ENCODE measurements around the gene SEMA6A. TPM values are rescaled to one million over a fixed set of nuclear protein-coding genes. Genes with fewer than 3 reads are reported as not detected.

SEMA6A gene
- total RNA-seq, 1 experiment from 2014 or later: 406 TPM

DNA sequence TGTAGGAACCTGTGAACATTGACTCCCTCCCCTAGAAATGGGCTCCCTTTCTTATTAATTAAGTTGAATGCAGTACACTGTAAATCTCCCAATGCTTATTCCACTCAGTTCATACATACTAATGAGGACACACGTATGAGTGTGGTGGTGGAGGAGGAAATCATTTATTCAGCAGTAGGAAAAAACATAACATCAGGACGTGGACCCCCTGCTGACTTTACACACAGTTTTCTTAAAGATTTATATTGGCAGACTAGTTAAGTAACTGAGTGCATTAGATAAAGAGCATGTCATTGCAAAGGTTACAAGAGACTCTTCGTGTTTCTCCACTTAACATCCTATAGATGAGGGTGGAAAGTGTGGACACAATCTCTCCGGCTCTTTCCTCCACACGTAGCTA lies 37.8 kb upstream of the SEMA6A start:
- ChIA-PET POLR2A (no interaction called here), CTCF (no interaction called here)
- no peak for ATAC-seq
- Mint-ChIP-seq H3K4me1 (peaks cover 14% of the 10 kb centered on the region), H3K9me3 (peaks cover 10% of the 10 kb centered on the region), H3K4me3 (no peak overlapping the region), H3K27me3 (ENCODE audit: low read depth) (no peaks in the 10 kb centered on the region; the same call in 1 of the 2 replicates), H3K36me3 (peaks cover 10% of the 10 kb centered on the region), H3K27ac (no peak overlapping the region)
- TF ChIP-seq KAT7 (CRISPR knock-in tag; IDR thresholded peaks at IDR 0.05; ENCODE audit: borderline replicate concordance): no peak
- TF ChIP-seq GRHL2 (CRISPR knock-in tag; IDR thresholded peaks at IDR 0.05; ENCODE audit: insufficient replicate concordance, severe bottlenecking): no peak
- TF ChIP-seq RORB (CRISPR knock-in tag; IDR thresholded peaks at IDR 0.05): no peak
- TF ChIP-seq JUN (CRISPR knock-in tag; IDR thresholded peaks at IDR 0.05): no peak
- no peak for TF ChIP-seq GABPB1 (CRISPR knock-in tag; IDR thresholded peaks at IDR 0.05)
- no peak for TF ChIP-seq SOX15 (CRISPR knock-in tag; IDR thresholded peaks at IDR 0.05)
- TF ChIP-seq, protein P1, sequence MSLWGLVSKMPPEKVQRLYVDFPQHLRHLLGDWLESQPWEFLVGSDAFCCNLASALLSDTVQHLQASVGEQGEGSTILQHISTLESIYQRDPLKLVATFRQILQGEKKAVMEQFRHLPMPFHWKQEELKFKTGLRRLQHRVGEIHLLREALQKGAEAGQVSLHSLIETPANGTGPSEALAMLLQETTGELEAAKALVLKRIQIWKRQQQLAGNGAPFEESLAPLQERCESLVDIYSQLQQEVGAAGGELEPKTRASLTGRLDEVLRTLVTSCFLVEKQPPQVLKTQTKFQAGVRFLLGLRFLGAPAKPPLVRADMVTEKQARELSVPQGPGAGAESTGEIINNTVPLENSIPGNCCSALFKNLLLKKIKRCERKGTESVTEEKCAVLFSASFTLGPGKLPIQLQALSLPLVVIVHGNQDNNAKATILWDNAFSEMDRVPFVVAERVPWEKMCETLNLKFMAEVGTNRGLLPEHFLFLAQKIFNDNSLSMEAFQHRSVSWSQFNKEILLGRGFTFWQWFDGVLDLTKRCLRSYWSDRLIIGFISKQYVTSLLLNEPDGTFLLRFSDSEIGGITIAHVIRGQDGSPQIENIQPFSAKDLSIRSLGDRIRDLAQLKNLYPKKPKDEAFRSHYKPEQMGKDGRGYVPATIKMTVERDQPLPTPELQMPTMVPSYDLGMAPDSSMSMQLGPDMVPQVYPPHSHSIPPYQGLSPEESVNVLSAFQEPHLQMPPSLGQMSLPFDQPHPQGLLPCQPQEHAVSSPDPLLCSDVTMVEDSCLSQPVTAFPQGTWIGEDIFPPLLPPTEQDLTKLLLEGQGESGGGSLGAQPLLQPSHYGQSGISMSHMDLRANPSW (CRISPR knock-in tag; conservative IDR thresholded peaks at IDR 0.05; ENCODE audit: low read depth): no peak
- TF ChIP-seq SMAD3 (CRISPR knock-in tag; IDR thresholded peaks at IDR 0.05; ENCODE audit: borderline replicate concordance): no peak
- no peak for TF ChIP-seq ATF1 (CRISPR knock-in tag; IDR thresholded peaks at IDR 0.05)
- TF ChIP-seq, protein P2, sequence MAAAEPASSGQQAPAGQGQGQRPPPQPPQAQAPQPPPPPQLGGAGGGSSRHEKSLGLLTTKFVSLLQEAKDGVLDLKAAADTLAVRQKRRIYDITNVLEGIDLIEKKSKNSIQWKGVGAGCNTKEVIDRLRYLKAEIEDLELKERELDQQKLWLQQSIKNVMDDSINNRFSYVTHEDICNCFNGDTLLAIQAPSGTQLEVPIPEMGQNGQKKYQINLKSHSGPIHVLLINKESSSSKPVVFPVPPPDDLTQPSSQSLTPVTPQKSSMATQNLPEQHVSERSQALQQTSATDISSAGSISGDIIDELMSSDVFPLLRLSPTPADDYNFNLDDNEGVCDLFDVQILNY (CRISPR knock-in tag; IDR thresholded peaks at IDR 0.05): no peak
- no peak for TF ChIP-seq ZNF138 (CRISPR knock-in tag; conservative IDR thresholded peaks at IDR 0.05)
- TF ChIP-seq TP53 (CRISPR knock-in tag; IDR thresholded peaks at IDR 0.05): no peak
- TF ChIP-seq, protein P3, sequence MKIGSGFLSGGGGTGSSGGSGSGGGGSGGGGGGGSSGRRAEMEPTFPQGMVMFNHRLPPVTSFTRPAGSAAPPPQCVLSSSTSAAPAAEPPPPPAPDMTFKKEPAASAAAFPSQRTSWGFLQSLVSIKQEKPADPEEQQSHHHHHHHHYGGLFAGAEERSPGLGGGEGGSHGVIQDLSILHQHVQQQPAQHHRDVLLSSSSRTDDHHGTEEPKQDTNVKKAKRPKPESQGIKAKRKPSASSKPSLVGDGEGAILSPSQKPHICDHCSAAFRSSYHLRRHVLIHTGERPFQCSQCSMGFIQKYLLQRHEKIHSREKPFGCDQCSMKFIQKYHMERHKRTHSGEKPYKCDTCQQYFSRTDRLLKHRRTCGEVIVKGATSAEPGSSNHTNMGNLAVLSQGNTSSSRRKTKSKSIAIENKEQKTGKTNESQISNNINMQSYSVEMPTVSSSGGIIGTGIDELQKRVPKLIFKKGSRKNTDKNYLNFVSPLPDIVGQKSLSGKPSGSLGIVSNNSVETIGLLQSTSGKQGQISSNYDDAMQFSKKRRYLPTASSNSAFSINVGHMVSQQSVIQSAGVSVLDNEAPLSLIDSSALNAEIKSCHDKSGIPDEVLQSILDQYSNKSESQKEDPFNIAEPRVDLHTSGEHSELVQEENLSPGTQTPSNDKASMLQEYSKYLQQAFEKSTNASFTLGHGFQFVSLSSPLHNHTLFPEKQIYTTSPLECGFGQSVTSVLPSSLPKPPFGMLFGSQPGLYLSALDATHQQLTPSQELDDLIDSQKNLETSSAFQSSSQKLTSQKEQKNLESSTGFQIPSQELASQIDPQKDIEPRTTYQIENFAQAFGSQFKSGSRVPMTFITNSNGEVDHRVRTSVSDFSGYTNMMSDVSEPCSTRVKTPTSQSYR (CRISPR knock-in tag; IDR thresholded peaks at IDR 0.05): no peak
- TF ChIP-seq, protein P4, sequence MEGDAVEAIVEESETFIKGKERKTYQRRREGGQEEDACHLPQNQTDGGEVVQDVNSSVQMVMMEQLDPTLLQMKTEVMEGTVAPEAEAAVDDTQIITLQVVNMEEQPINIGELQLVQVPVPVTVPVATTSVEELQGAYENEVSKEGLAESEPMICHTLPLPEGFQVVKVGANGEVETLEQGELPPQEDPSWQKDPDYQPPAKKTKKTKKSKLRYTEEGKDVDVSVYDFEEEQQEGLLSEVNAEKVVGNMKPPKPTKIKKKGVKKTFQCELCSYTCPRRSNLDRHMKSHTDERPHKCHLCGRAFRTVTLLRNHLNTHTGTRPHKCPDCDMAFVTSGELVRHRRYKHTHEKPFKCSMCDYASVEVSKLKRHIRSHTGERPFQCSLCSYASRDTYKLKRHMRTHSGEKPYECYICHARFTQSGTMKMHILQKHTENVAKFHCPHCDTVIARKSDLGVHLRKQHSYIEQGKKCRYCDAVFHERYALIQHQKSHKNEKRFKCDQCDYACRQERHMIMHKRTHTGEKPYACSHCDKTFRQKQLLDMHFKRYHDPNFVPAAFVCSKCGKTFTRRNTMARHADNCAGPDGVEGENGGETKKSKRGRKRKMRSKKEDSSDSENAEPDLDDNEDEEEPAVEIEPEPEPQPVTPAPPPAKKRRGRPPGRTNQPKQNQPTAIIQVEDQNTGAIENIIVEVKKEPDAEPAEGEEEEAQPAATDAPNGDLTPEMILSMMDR (IDR thresholded peaks at IDR 0.05): no peak
- TF ChIP-seq, protein P5, sequence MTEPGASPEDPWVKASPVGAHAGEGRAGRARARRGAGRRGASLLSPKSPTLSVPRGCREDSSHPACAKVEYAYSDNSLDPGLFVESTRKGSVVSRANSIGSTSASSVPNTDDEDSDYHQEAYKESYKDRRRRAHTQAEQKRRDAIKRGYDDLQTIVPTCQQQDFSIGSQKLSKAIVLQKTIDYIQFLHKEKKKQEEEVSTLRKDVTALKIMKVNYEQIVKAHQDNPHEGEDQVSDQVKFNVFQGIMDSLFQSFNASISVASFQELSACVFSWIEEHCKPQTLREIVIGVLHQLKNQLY (CRISPR knock-in tag; IDR thresholded peaks at IDR 0.05): no peak
- TF ChIP-seq FOXK1 (CRISPR knock-in tag; IDR thresholded peaks at IDR 0.05): no peak
- TF ChIP-seq, protein P6, sequence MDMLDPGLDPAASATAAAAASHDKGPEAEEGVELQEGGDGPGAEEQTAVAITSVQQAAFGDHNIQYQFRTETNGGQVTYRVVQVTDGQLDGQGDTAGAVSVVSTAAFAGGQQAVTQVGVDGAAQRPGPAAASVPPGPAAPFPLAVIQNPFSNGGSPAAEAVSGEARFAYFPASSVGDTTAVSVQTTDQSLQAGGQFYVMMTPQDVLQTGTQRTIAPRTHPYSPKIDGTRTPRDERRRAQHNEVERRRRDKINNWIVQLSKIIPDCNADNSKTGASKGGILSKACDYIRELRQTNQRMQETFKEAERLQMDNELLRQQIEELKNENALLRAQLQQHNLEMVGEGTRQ (CRISPR knock-in tag; IDR thresholded peaks at IDR 0.05): no peak
- TF ChIP-seq, protein P7, sequence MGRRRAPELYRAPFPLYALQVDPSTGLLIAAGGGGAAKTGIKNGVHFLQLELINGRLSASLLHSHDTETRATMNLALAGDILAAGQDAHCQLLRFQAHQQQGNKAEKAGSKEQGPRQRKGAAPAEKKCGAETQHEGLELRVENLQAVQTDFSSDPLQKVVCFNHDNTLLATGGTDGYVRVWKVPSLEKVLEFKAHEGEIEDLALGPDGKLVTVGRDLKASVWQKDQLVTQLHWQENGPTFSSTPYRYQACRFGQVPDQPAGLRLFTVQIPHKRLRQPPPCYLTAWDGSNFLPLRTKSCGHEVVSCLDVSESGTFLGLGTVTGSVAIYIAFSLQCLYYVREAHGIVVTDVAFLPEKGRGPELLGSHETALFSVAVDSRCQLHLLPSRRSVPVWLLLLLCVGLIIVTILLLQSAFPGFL (CRISPR knock-in tag; IDR thresholded peaks at IDR 0.05; ENCODE audit: borderline replicate concordance): no peak
- TF ChIP-seq SP1 (CRISPR knock-in tag; conservative IDR thresholded peaks at IDR 0.05): no peak
- TF ChIP-seq, protein P8, sequence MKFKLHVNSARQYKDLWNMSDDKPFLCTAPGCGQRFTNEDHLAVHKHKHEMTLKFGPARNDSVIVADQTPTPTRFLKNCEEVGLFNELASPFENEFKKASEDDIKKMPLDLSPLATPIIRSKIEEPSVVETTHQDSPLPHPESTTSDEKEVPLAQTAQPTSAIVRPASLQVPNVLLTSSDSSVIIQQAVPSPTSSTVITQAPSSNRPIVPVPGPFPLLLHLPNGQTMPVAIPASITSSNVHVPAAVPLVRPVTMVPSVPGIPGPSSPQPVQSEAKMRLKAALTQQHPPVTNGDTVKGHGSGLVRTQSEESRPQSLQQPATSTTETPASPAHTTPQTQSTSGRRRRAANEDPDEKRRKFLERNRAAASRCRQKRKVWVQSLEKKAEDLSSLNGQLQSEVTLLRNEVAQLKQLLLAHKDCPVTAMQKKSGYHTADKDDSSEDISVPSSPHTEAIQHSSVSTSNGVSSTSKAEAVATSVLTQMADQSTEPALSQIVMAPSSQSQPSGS (CRISPR knock-in tag; IDR thresholded peaks at IDR 0.05; ENCODE audit: borderline replicate concordance, low read depth): no peak
- no peak for DNase-seq (ENCODE audit: low spot score)
